K562 (cell line): ENCODE results near the gene NUP43. TPM values are rescaled to one million over a fixed set of nuclear protein-coding genes. Genes with fewer than 3 reads are reported as not detected.

Source experiments
- AFF4 ChIP-seq: sonication (generic); formaldehyde crosslinking; IDR thresholded peaks from 2 replicates; pipeline ENCODE4 v1.8.0; 2023; ENCODE audit warnings: mild to moderate bottlenecking, missing genetic modification reagents
- FOXJ3 ChIP-seq: sonication (generic); formaldehyde crosslinking; IDR thresholded peaks from 2 replicates; pipeline ENCODE4 v1.4.0; 2020; ENCODE audit warnings: mild to moderate bottlenecking, missing genetic modification reagents
- GTF2B ChIP-seq: IDR thresholded peaks from 2 replicates; pipeline ENCODE4 v1.6.1; 2011; ENCODE audit not compliant: insufficient read length; ENCODE audit errors: extremely low read depth
- REST ChIP-seq, 2 experiments: fragments of 450-650 bp; formaldehyde crosslinking in 1 of 2; IDR thresholded peaks; 2 replicates each; pipeline versions ENCODE4 v1.4.0 to v1.6.1; 2014 to 2020; ENCODE audit warnings: mild to moderate bottlenecking in 2 of 2, borderline replicate concordance in 1 of 2, low read depth in 1 of 2
- SMAD3 ChIP-seq: fragments of 450-650 bp; formaldehyde crosslinking; conservative IDR thresholded peaks from 2 replicates; pipeline ENCODE4 v1.4.0; 2020; ENCODE audit warnings: mild to moderate bottlenecking
- SRSF7 ChIP-seq: fragments of 200-400 bp; formaldehyde crosslinking; optimal IDR thresholded peaks from 2 replicates; pipeline ENCODE3; 2017; ENCODE audit warnings: mild to moderate bottlenecking, low read depth, low read length
- TEAD4 ChIP-seq, 2 experiments: sonication (generic) in 1 of 2; formaldehyde crosslinking in 1 of 2; IDR thresholded peaks; 2 replicates each; pipeline versions ENCODE4 v1.6.1 to v1.8.0; 2012 to 2022; ENCODE audit warnings: borderline replicate concordance in 1 of 2, inconsistent platforms in 1 of 2, low read length in 1 of 2, mild to moderate bottlenecking in 1 of 2, missing genetic modification reagents in 1 of 2
- THAP12 ChIP-seq: fragments of 250-450 bp; sonication (Bioruptor Pico); IDR thresholded peaks from 2 replicates; pipeline ENCODE4 v1.9.0; 2021; ENCODE audit warnings: mild to moderate bottlenecking, inconsistent platforms
- polyA plus RNA-seq, 8 experiments: library from polyadenylated mRNA; depleted of rRNA in 4 of 8; stranded (reverse) in 5 of 8; unstranded in 3 of 8; fragments of >200 nt; fragmentation: Nextera tagmentation in 2 of 8; fragmentation: Illumina TruSeq in 1 of 8; extraction: Ambion mirVana in 2 of 8; extraction: Trizol in 1 of 8; gene quantifications; 2 replicates each; pipeline versions ENCODE4 v1.2.1 to v1.2.3, GENCODE V29; 2011 to 2014; ENCODE audit warnings: inconsistent platforms in 1 of 8, missing spikeins in 1 of 8
- total RNA-seq, 7 experiments: library from RNA; depleted of rRNA in 6 of 7; stranded (reverse); fragments of >200 nt in 6 of 7; fragmentation: Illumina TruSeq in 2 of 7; extraction: Trizol in 2 of 7; gene quantifications; 2 replicates each; pipeline versions ENCODE4 v1.2.1 to v1.2.3, GENCODE V29; 2011 to 2021; ENCODE audit warnings: low replicate concordance in 1 of 7

NUP43 gene
- total and polyA plus RNA-seq, 9 of the 15 experiments (the other 6 are each of a cell fraction or from before 2014, with no cell fraction given), result 28.9 to 136 (median 67.4) TPM

GRCh38 chr6:149728499-149729234 is 17.7 kb downstream of the NUP43 start (continued):
- TF ChIP-seq REST (IDR thresholded peaks at IDR 0.05; ENCODE audit: borderline replicate concordance) (peak; percentile 9; the same call in 1 of the 2 replicates), REST (CRISPR knock-in tag; IDR thresholded peaks at IDR 0.05; ENCODE audit: low read depth) (no peak), SRSF7 (no peak), TEAD4 (IDR thresholded peaks at IDR 0.05; ENCODE audit: low read length) (peak; percentile 90), TEAD4 (CRISPR knock-in tag; IDR thresholded peaks at IDR 0.05; ENCODE audit: borderline replicate concordance) (no peak), FOXJ3 (CRISPR knock-in tag) (no peak), GTF2B (no peak), THAP12 (CRISPR knock-in tag) (no peak), AFF4 (CRISPR knock-in tag) (no peak), SMAD3 (peak; percentile 72; the same call in 1 of the 2 replicates)
